PC-9 (cell line): ENCODE data around the gene ZNF10. TPM values are rescaled to one million over a fixed set of nuclear protein-coding genes. Genes with fewer than 3 reads are reported as not detected.

Experiments
- BruUV-seq: library from RNA; stranded (reverse); fragments of 400-500 nt; replicated peaks from 2 replicates; lab custom pipeline; 2021; lab: Mats Ljungman, UMichigan
- CTCF ChIA-PET: fragments of 300-600 bp; sonication (Branson Sonifier 250); formaldehyde crosslinking; loops from one replicate; lab custom pipeline; 2022; ENCODE audit warnings: antibody characterized with exemption; lab: Charles Lee
- POLR2A ChIA-PET: fragments of 300-600 bp; sonication (Branson Sonifier 250); formaldehyde crosslinking; loops from one replicate; lab custom pipeline; 2022; ENCODE audit warnings: antibody characterized with exemption; ENCODE audit not compliant: unreplicated experiment; lab: Charles Lee
- DNase-seq, 2 experiments: peaks; one replicate each; pipeline versions ENCODE4 v3.0.0 to v3.0.0-alpha.2; 2015 to 2022; ENCODE audit warnings: mixed read lengths in 1 of 2
- H2AFZ ChIP-seq: fragments of 200-600 bp; sonication (generic); 2 replicates; pipeline ENCODE4 v1.8.1; 2017; ENCODE audit warnings: antibody characterized with exemption
- H3F3A ChIP-seq: fragments of 200-600 bp; sonication (generic); 2 replicates; pipeline ENCODE4 v1.8.1; 2017; ENCODE audit warnings: antibody characterized with exemption, mild to moderate bottlenecking, low read depth; ENCODE audit not compliant: insufficient read depth
- H3K27ac ChIP-seq: fragments of 200-600 bp; sonication (generic); 2 replicates; pipeline ENCODE4 v1.6.1; 2016; ENCODE audit warnings: mixed run types
- H3K27me3 ChIP-seq: fragments of 200-600 bp; sonication (generic); 2 replicates; pipeline ENCODE4 v1.6.1; 2016; ENCODE audit warnings: low read depth, mixed run types; ENCODE audit not compliant: insufficient read depth
- H3K36me3 ChIP-seq: fragments of 200-600 bp; sonication (generic); 2 replicates; pipeline ENCODE4 v1.6.1; 2016; ENCODE audit warnings: low read depth, mixed run types
- H3K4me1 ChIP-seq: fragments of 200-600 bp; sonication (generic); replicated peaks from 2 replicates; pipeline ENCODE4 v1.6.1; 2016; ENCODE audit warnings: mixed run types; ENCODE audit not compliant: insufficient read depth
- H3K4me2 ChIP-seq: fragments of 200-600 bp; sonication (generic); 2 replicates; pipeline ENCODE4 v1.6.1; 2017; ENCODE audit warnings: mixed run types
- H3K4me3 ChIP-seq: fragments of 200-600 bp; sonication (generic); 2 replicates; pipeline ENCODE4 v1.6.1; 2016; ENCODE audit warnings: mixed run types
- H3K79me2 ChIP-seq: fragments of 200-600 bp; sonication (generic); 2 replicates; pipeline ENCODE4 v1.6.1; 2017; ENCODE audit warnings: low read depth, mixed run types
- H3K9me2 ChIP-seq: fragments of 200-600 bp; sonication (generic); 2 replicates; pipeline ENCODE4 v1.8.1; 2017; ENCODE audit warnings: mild to moderate bottlenecking; ENCODE audit not compliant: insufficient read depth
- H3K9me3 ChIP-seq: fragments of 200-600 bp; sonication (generic); 2 replicates; pipeline ENCODE4 v1.8.1; 2016; ENCODE audit warnings: low read depth; ENCODE audit not compliant: insufficient read depth
- H4K20me1 ChIP-seq: fragments of 200-600 bp; sonication (generic); 2 replicates; pipeline ENCODE4 v1.8.1; 2017; ENCODE audit not compliant: insufficient read depth
- CTCF ChIP-seq: fragments of 200-600 bp; sonication (generic); conservative IDR thresholded peaks from 2 replicates; pipeline ENCODE4 v1.6.1; 2017; ENCODE audit warnings: mixed run types, antibody characterized with exemption, mild to moderate bottlenecking, moderate library complexity
- EZH2 ChIP-seq: fragments of 200-600 bp; sonication (generic); IDR thresholded peaks from 2 replicates; pipeline ENCODE4 v1.8.0; 2017; ENCODE audit warnings: antibody characterized with exemption, low read depth
- intact Hi-C: fragments of 100-400 bp; cut with micrococcal nuclease; formaldehyde crosslinking; loops from one replicate; pipeline ENCODE4 v1.10.0; 2022; ENCODE audit not compliant: unreplicated experiment
- total RNA-seq: library from RNA; stranded (reverse); gene quantifications from 2 replicates; pipeline ENCODE4 v1.2.3, GENCODE V29; 2021

ZNF10 gene
- total RNA-seq, 1 experiment from 2014 or later = 9.5 TPM

- intact Hi-C loops = no loop called here
- H3K4me3 ChIP-seq = peak overlapping the region; percentile 29; the same call in 1 of the 2 replicates
- TF ChIP-seq CTCF = no peak
- no peak for TF ChIP-seq EZH2
- no peaks in the 10 kb centered on the region for H3K9me2 ChIP-seq
- no peaks in the 10 kb centered on the region for H4K20me1 ChIP-seq
- H3K79me2 ChIP-seq = no peaks in the 10 kb centered on the region
- no peak overlapping the region for H2AFZ ChIP-seq
- no peaks in the 10 kb centered on the region for H3K27me3 ChIP-seq
- H3F3A ChIP-seq = peaks cover 34% of the 10 kb centered on the region
- peaks cover 42% of the 10 kb centered on the region for H3K36me3 ChIP-seq
- H3K9me3 ChIP-seq = peaks cover 70% of the 10 kb centered on the region
- CTCF ChIA-PET = no interaction called here
- BruUV-seq = no TSS peak
- H3K4me1 ChIP-seq = no peaks in the 10 kb centered on the region
- no peak overlapping the region for H3K4me2 ChIP-seq
- POLR2A ChIA-PET = interaction anchor here (0.6 kb wide), 1 partner anchor 124 kb away, joined by 7 read pairs; no protein-coding TSS in a partner anchor
- H3K27ac ChIP-seq = no peak overlapping the region
- no peak for DNase-seq
Observed at GRCh38 chr12:133201888-133202287, 71.5 kb downstream of the ZNF10 start.

GRCh38 chr12:133202493-133203343 is 72.3 kb downstream of the ZNF10 start:
- no peak for DNase-seq
- no peaks in the 10 kb centered on the region for H4K20me1 ChIP-seq

GRCh38 chr12:133203344-133204263 is 73.2 kb downstream of the ZNF10 start:
- H3K79me2 ChIP-seq = no peaks in the 10 kb centered on the region
- no TSS peak for BruUV-seq
- H3K36me3 ChIP-seq = peaks cover 42% of the 10 kb centered on the region
- TF ChIP-seq EZH2 (no peak), CTCF (no peak)
- intact Hi-C loops = no loop called here
- H4K20me1 ChIP-seq = no peaks in the 10 kb centered on the region
- no peaks in the 10 kb centered on the region for H3K4me1 ChIP-seq
- DNase-seq = no peak
- H3K9me3 ChIP-seq = peaks cover 87% of the 10 kb centered on the region
- H3K27me3 ChIP-seq = no peaks in the 10 kb centered on the region
- ChIA-PET POLR2A (no interaction called here), CTCF (no interaction called here)
- peak overlapping the region; percentile 29 for H3K4me3 ChIP-seq
- H2AFZ ChIP-seq = no peak overlapping the region
- no peak overlapping the region for H3K27ac ChIP-seq
- no peaks in the 10 kb centered on the region for H3K9me2 ChIP-seq
- H3K4me2 ChIP-seq = no peak overlapping the region
- H3F3A ChIP-seq = peaks cover 34% of the 10 kb centered on the region

More at GRCh38 chr12:133202493-133203343, 72.3 kb downstream of the ZNF10 start:
- TF ChIP-seq EZH2 = no peak
- CTCF ChIA-PET = no interaction called here
- H3K27me3 ChIP-seq = no peaks in the 10 kb centered on the region
- H3K9me3 ChIP-seq = peaks cover 79% of the 10 kb centered on the region
- H3F3A ChIP-seq = peaks cover 34% of the 10 kb centered on the region
- H2AFZ ChIP-seq = no peak overlapping the region
- BruUV-seq = no TSS peak
- H3K27ac ChIP-seq = no peak overlapping the region
- H3K36me3 ChIP-seq = peaks cover 42% of the 10 kb centered on the region
- no peaks in the 10 kb centered on the region for H3K79me2 ChIP-seq
- intact Hi-C loops = no loop called here
- POLR2A ChIA-PET = interaction anchor here (0.6 to 0.9 kb wide), 2 partner anchors 72 to 125 kb away, joined by 5 to 7 read pairs; no protein-coding TSS in a partner anchor
- H3K4me2 ChIP-seq = no peak overlapping the region
- peak overlapping the region; percentile 29; the same call in 1 of the 2 replicates for H3K4me3 ChIP-seq
- no peaks in the 10 kb centered on the region for H3K4me1 ChIP-seq
- no peaks in the 10 kb centered on the region for H3K9me2 ChIP-seq
